IPS DF 6.9 (cell line): Measurements from ENCODE around the gene FASN.
"Not testable (repeated sequence)": the region's sequence is repeated elsewhere in the genome, so short reads cannot be mapped to it uniquely, and the experiment has no call there.

Source experiments
- DNase-seq: peaks from one replicate; pipeline ENCODE4 v3.0.0-alpha.2; 2013; ENCODE audit warnings: low read depth, low spot score
- H3K27ac ChIP-seq: one replicate; pipeline ENCODE4 v1.5.1; 2013; ENCODE audit warnings: low read length, control low read depth
- H3K27me3 ChIP-seq: 2 replicates; pipeline ENCODE4 v1.6.1; 2013; ENCODE audit warnings: mild to moderate bottlenecking, low read length; ENCODE audit not compliant: control insufficient read depth, insufficient read depth
- H3K36me3 ChIP-seq: 2 replicates; pipeline ENCODE4 v1.6.1; 2013; ENCODE audit warnings: low read length; ENCODE audit not compliant: control insufficient read depth, insufficient read depth
- H3K4me1 ChIP-seq: 2 replicates; pipeline ENCODE4 v1.6.1; 2013; ENCODE audit warnings: low read length; ENCODE audit not compliant: control insufficient read depth, insufficient read depth
- H3K4me3 ChIP-seq: 2 replicates; pipeline ENCODE4 v1.5.1; 2013; ENCODE audit warnings: mild to moderate bottlenecking, low read length
- H3K9me3 ChIP-seq: 2 replicates; pipeline ENCODE4 v1.6.1; 2013; ENCODE audit warnings: low read length, inconsistent platforms; ENCODE audit not compliant: control insufficient read depth, insufficient read depth
- WGBS: extraction: QIAGEN DNeasy Blood & Tissue Kit; methylation state at CpG from one replicate; pipeline ENCODE4 v1.1.7; 2013; ENCODE audit warnings: mixed read lengths, missing lambda C conversion rate; ENCODE audit not compliant: insufficient read length, insufficient coverage; 5-methylcytosine and 5-hydroxymethylcytosine counted together

FASN gene

GRCh38 chr17:82047379-82047778 lies 50.7 kb downstream of the FASN start:
- H3K27ac ChIP-seq: no peak overlapping the region
- H3K9me3 ChIP-seq: no peaks in the 10 kb centered on the region
- no peak for DNase-seq
- H3K4me1 ChIP-seq: peaks cover 11% of the 10 kb centered on the region; the same call in 1 of the 2 replicates
- no peak overlapping the region for H3K4me3 ChIP-seq
- peaks cover 12% of the 10 kb centered on the region for H3K36me3 ChIP-seq
- no peaks in the 10 kb centered on the region for H3K27me3 ChIP-seq
- WGBS: no CpG with 5 or more reads among the region's 24 CpGs

- Histone ChIP-seq H3K27me3 (no peaks in the 10 kb centered on the region), H3K27ac (no peak overlapping the region), H3K4me3 (no peak overlapping the region), H3K9me3 (no peaks in the 10 kb centered on the region), H3K36me3 (peaks cover 12% of the 10 kb centered on the region), H3K4me1 (peaks cover 11% of the 10 kb centered on the region; the same call in 1 of the 2 replicates)
- DNase-seq: no peak
- no CpG with 5 or more reads among the region's 21 CpGs for WGBS
These were observed 51.1 kb downstream of the FASN start for GRCh38 chr17:82046903-82047302.

- H3K4me3 ChIP-seq: no peak overlapping the region
- H3K36me3 ChIP-seq: peaks cover 12% of the 10 kb centered on the region
- no CpG with 5 or more reads among the region's 14 CpGs for WGBS
- H3K27ac ChIP-seq: no peak overlapping the region
- H3K4me1 ChIP-seq: peaks cover 11% of the 10 kb centered on the region; the same call in 1 of the 2 replicates
- DNase-seq: no peak
- H3K9me3 ChIP-seq: no peaks in the 10 kb centered on the region
- H3K27me3 ChIP-seq: no peaks in the 10 kb centered on the region
These were observed 52.0 kb downstream of the FASN start for GRCh38 chr17:82045936-82046484.

GRCh38 chr17:82043507-82043906 lies 54.5 kb downstream of the FASN start:
- no peak for DNase-seq
- Histone ChIP-seq H3K4me1 (peaks cover 5% of the 10 kb centered on the region; the same call in 1 of the 2 replicates), H3K9me3 (no peaks in the 10 kb centered on the region), H3K27me3 (no peaks in the 10 kb centered on the region), H3K4me3 (no peak overlapping the region), H3K36me3 (peaks cover 5% of the 10 kb centered on the region), H3K27ac (no peak overlapping the region)
- no CpG with 5 or more reads among the region's 16 CpGs for WGBS

- WGBS: no CpG with 5 or more reads among the region's 9 CpGs
- H3K27ac ChIP-seq: no peak overlapping the region
- H3K4me1 ChIP-seq: peaks cover 5% of the 10 kb centered on the region; the same call in 1 of the 2 replicates
- H3K36me3 ChIP-seq: peaks cover 5% of the 10 kb centered on the region
- H3K27me3 ChIP-seq: no peaks in the 10 kb centered on the region
- H3K4me3 ChIP-seq: no peak overlapping the region
- DNase-seq: no peak
- no peaks in the 10 kb centered on the region for H3K9me3 ChIP-seq
These were observed 55.4 kb downstream of the FASN start for GRCh38 chr17:82042649-82043048.

- no peaks in the 10 kb centered on the region for H3K9me3 ChIP-seq
- no peaks in the 10 kb centered on the region for H3K27me3 ChIP-seq
- DNase-seq: no peak
- no CpG with 5 or more reads among the region's 17 CpGs for WGBS
- peaks cover 5% of the 10 kb centered on the region; the same call in 1 of the 2 replicates for H3K4me1 ChIP-seq
- H3K4me3 ChIP-seq: no peak overlapping the region
- no peaks in the 10 kb centered on the region for H3K36me3 ChIP-seq
- H3K27ac ChIP-seq: no peak overlapping the region
These were observed 56.8 kb downstream of the FASN start for GRCh38 chr17:82041144-82041814.

- Histone ChIP-seq H3K36me3 (no peaks in the 10 kb centered on the region), H3K4me3 (no peak overlapping the region), H3K4me1 (peaks cover 5% of the 10 kb centered on the region; the same call in 1 of the 2 replicates), H3K27me3 (no peaks in the 10 kb centered on the region), H3K27ac (no peak overlapping the region), H3K9me3 (no peaks in the 10 kb centered on the region)
- no CpG with 5 or more reads among the region's 8 CpGs for WGBS
- DNase-seq: no peak
These were observed 58.2 kb downstream of the FASN start for GRCh38 chr17:82039695-82040299.

- H3K36me3 ChIP-seq, DNase-seq, H3K27me3 ChIP-seq, H3K27ac ChIP-seq, H3K9me3 ChIP-seq, H3K4me3 ChIP-seq, H3K4me1 ChIP-seq: not testable (repeated sequence)
- no CpG with 5 or more reads among the region's 16 CpGs for WGBS
These were observed 59.1 kb downstream of the FASN start for GRCh38 chr17:82038796-82039409.

- H3K27ac ChIP-seq: no peak overlapping the region
These were observed 60.2 kb downstream of the FASN start for GRCh38 chr17:82037889-82038195.

GRCh38 chr17:82037092-82037888 lies 60.7 kb downstream of the FASN start, which contains the start of gene DCXR:
TSS of gene DCXR (minus strand) at chr17:82037697. CDS start at chr17:82037682, 15 bp downstream.
- WGBS: no CpG with 5 or more reads among the region's 92 CpGs
- H3K36me3 ChIP-seq: no peaks in the 10 kb centered on the region
- no peaks in the 10 kb centered on the region for H3K9me3 ChIP-seq
- no peak within 1 kb of the TSS for H3K27ac ChIP-seq
- peak within 1 kb of the TSS; percentile 52; the same call in 1 of the 2 replicates for H3K4me3 ChIP-seq
- H3K4me1 ChIP-seq: peaks cover 5% of the 10 kb centered on the region; the same call in 1 of the 2 replicates
- no peaks in the 10 kb centered on the region for H3K27me3 ChIP-seq
- peak; percentile 95 for DNase-seq

More at GRCh38 chr17:82037889-82038195, 60.2 kb downstream of the FASN start:
- Histone ChIP-seq H3K36me3 (no peaks in the 10 kb centered on the region), H3K27me3 (no peaks in the 10 kb centered on the region), H3K9me3 (no peaks in the 10 kb centered on the region), H3K4me1 (peaks cover 4% of the 10 kb centered on the region; the same call in 1 of the 2 replicates), H3K4me3 (no peak overlapping the region)
- WGBS: no CpG with 5 or more reads among the region's 10 CpGs
- DNase-seq: no peak
